Measurements from ENCODE around the gene E2F4. TPM values are rescaled to one million over a fixed set of nuclear protein-coding genes. Genes with fewer than 3 reads are reported as not detected.
A peak's percentile ranks its signal among the peaks of the same experiment; 100 is the strongest.

The E2F4 gene
- total and polyA plus RNA-seq, 2 of the 13 experiments (the other 11 are each of a cell fraction or from before 2014, with no cell fraction given), result 84.8 to 91.2 TPM

DNA sequence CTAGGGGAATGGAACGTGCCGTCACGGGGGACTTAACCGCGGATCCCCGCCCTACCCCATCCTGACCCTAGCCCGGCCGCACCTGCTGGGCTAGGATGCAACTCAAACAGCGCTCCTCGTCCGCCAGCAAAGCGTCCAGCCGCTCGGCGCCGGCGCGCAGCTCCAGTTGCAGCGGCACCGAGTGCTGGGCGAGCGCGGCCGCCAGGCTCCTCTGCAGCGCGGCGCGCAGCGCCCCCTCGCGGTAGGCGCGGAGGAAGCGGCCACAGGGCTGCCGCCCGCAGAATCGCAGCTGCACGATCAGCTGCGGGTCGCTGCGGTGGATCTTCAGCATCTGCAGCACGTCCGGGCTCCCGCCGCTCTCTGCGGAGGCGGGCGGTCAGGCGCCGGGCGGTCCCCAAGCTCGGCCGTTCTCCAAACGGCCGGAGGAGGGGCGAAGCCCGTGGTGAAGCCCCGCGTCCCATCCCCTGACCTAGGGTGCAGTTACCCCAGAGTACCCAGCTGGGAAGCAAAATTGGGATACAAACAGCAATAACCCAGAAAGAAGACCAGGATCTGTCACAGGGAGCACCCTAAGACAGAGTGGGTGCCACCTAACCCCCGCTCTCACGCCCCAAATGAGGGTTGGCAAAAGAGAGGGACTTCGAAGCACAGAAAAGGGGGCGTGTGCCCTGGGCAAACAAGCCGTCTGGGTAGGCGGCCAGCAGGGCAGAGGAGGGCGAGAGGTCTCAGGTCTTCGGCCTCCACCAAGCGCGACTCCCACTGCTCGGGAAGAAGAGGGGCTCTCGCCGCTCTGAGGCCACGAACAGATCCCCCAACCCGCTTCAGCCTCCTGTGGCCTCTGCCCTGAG, 36.4 kb upstream of the E2F4 start (continued):
- TF ChIP-seq GABPA (IDR thresholded peaks at IDR 0.05; ENCODE audit: low read depth, low read length) (no peak), GABPA (CRISPR knock-in tag; IDR thresholded peaks at IDR 0.05; ENCODE audit: low read depth) (no peak), ZNF607 (CRISPR knock-in tag; IDR thresholded peaks at IDR 0.05; ENCODE audit: borderline replicate concordance) (peak; percentile 25; the same call in 1 of the 2 replicates), ZNF839 (CRISPR knock-in tag; IDR thresholded peaks at IDR 0.05; ENCODE audit: borderline replicate concordance) (no peak), TBX3 (IDR thresholded peaks at IDR 0.05; ENCODE audit: borderline replicate concordance) (no peak), ZNF414 (CRISPR knock-in tag; IDR thresholded peaks at IDR 0.05) (no peak), ZNF776 (CRISPR knock-in tag; IDR thresholded peaks at IDR 0.05) (peak; percentile 91), ATRX (CRISPR knock-in tag; IDR thresholded peaks at IDR 0.05; ENCODE audit: borderline replicate concordance) (no peak), MATR3 (CRISPR knock-in tag; IDR thresholded peaks at IDR 0.05) (no peak), HIVEP1 (CRISPR knock-in tag; IDR thresholded peaks at IDR 0.05) (no peak), ZNF235 (CRISPR knock-in tag; IDR thresholded peaks at IDR 0.05; ENCODE audit: borderline replicate concordance) (0 out of 2 replicates have a peak, but pooled peaks have one; percentile 23), ARHGAP35 (CRISPR knock-in tag; IDR thresholded peaks at IDR 0.05; ENCODE audit: borderline replicate concordance) (no peak; the same call in 1 of the 2 replicates), ETS1 (CRISPR knock-in tag; IDR thresholded peaks at IDR 0.05) (no peak), PAWR (CRISPR knock-in tag; IDR thresholded peaks at IDR 0.05; ENCODE audit: borderline replicate concordance) (peak; percentile 84; the same call in 1 of the 2 replicates), ZMYM3 (CRISPR knock-in tag; IDR thresholded peaks at IDR 0.05) (no peak), MBNL3 (CRISPR knock-in tag; conservative IDR thresholded peaks at IDR 0.05) (no peak), KLF9 (CRISPR knock-in tag; IDR thresholded peaks at IDR 0.05; ENCODE audit: low read depth) (no peak), ZMYM4 (CRISPR knock-in tag; IDR thresholded peaks at IDR 0.05) (peak; percentile 61; the same call in 1 of the 2 replicates), PITX1 (CRISPR knock-in tag; IDR thresholded peaks at IDR 0.05) (0 out of 2 replicates have a peak, but pooled peaks have one; percentile 34), ZNF557 (CRISPR knock-in tag; IDR thresholded peaks at IDR 0.05) (0 out of 2 replicates have a peak, but pooled peaks have one; percentile 46), XBP1 (CRISPR knock-in tag; IDR thresholded peaks at IDR 0.05) (no peak), ZNF780A (CRISPR knock-in tag; IDR thresholded peaks at IDR 0.05) (no peak), ZBTB34 (CRISPR knock-in tag; IDR thresholded peaks at IDR 0.05) (no peak)
- TF ChIP-seq, protein P1, sequence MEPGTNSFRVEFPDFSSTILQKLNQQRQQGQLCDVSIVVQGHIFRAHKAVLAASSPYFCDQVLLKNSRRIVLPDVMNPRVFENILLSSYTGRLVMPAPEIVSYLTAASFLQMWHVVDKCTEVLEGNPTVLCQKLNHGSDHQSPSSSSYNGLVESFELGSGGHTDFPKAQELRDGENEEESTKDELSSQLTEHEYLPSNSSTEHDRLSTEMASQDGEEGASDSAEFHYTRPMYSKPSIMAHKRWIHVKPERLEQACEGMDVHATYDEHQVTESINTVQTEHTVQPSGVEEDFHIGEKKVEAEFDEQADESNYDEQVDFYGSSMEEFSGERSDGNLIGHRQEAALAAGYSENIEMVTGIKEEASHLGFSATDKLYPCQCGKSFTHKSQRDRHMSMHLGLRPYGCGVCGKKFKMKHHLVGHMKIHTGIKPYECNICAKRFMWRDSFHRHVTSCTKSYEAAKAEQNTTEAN (CRISPR knock-in tag; conservative IDR thresholded peaks at IDR 0.05), result 0 out of 2 replicates have a peak, but pooled peaks have one; percentile 21
- TF ChIP-seq, protein P2, sequence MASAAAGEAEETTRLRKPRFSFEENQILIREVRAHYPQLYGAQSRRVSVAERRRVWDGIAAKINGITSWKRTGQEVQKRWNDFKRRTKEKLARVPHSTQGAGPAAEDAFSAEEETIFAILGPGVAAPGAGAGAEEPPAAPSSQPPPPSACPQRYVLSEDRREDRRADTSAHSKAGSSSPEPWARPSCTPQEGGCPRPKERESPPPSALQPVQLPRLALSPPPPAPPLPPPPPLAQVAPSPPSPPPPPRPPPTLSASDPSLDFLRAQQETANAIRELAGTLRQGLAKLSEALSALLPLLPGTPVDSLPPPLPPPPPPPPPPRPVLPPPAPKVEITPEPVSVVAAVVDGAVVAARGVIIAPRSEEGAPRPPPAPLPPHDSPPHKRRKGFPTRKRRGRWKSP (CRISPR knock-in tag; IDR thresholded peaks at IDR 0.05), result peak; percentile 66; the same call in 1 of the 2 replicates
